Neural cell (in vitro differentiated cells): ENCODE data around the gene ADPRM. TPM values are rescaled to one million over a fixed set of nuclear protein-coding genes. Genes with fewer than 3 reads are reported as not detected.

Experiments
- H2AFZ ChIP-seq: fragments of 200-600, 300-800 bp; sonication (generic), shearing (Covaris generic); 2 replicates; pipeline ENCODE4 v1.6.0; 2014; ENCODE audit warnings: low read depth, mild to moderate bottlenecking, antibody characterized with exemption, low read length, moderate library complexity
- H3F3A ChIP-seq: fragments of 200-600 bp; shearing (Covaris generic); 2 replicates; pipeline ENCODE4 v1.6.1; 2016; ENCODE audit warnings: mild to moderate bottlenecking, moderate library complexity, mixed read lengths, antibody characterized with exemption, low read length; ENCODE audit not compliant: insufficient read depth, poor library complexity, severe bottlenecking
- H3K27ac ChIP-seq: fragments of 200-600, 300-800 bp; sonication (generic), shearing (Covaris generic); 2 replicates; pipeline ENCODE4 v1.5.1; 2014; ENCODE audit warnings: mild to moderate bottlenecking, low read length, moderate library complexity
- H3K27me3 ChIP-seq: fragments of 300-800, 200-600 bp; sonication (generic), shearing (Covaris generic); 2 replicates; pipeline ENCODE4 v1.6.0; 2014; ENCODE audit warnings: mild to moderate bottlenecking, low read depth, low read length, moderate library complexity; ENCODE audit not compliant: insufficient read depth
- H3K36me3 ChIP-seq: fragments of 300-800, 200-600 bp; sonication (generic), shearing (Covaris generic); 2 replicates; pipeline ENCODE4 v1.5.1; 2014; ENCODE audit warnings: mild to moderate bottlenecking, antibody characterized with exemption, low read length, moderate library complexity; ENCODE audit not compliant: insufficient read depth
- H3K4me2 ChIP-seq: fragments of 300-800, 200-600 bp; sonication (generic), shearing (Covaris generic); 2 replicates; pipeline ENCODE4 v1.6.0; 2014; ENCODE audit warnings: mild to moderate bottlenecking, low read length
- H3K4me3 ChIP-seq: fragments of 300-800, 200-600 bp; sonication (generic), shearing (Covaris generic); 2 replicates; pipeline ENCODE4 v1.5.1; 2014; ENCODE audit warnings: mild to moderate bottlenecking, low read length, moderate library complexity
- H3K79me2 ChIP-seq: fragments of 200-600 bp; shearing (Covaris generic); replicated peaks from 2 replicates; pipeline ENCODE4 v1.6.0; 2014; ENCODE audit warnings: mild to moderate bottlenecking, low read length, moderate library complexity; ENCODE audit not compliant: insufficient read depth
- H3K9ac ChIP-seq: fragments of 300-800, 200-600 bp; sonication (generic), shearing (Covaris generic); 2 replicates; pipeline ENCODE4 v1.6.1; 2016; ENCODE audit warnings: mild to moderate bottlenecking, low read length, mixed read lengths
- H3K9me2 ChIP-seq: fragments of 200-600 bp; shearing (Covaris generic); 2 replicates; pipeline ENCODE4 v1.6.1; 2016; ENCODE audit warnings: mild to moderate bottlenecking, low read length, mixed read lengths; ENCODE audit not compliant: insufficient read depth
- H3K9me3 ChIP-seq: fragments of 200-600, 300-800 bp; sonication (generic), shearing (Covaris generic); 2 replicates; pipeline ENCODE4 v1.6.1; 2016; ENCODE audit warnings: mild to moderate bottlenecking, mixed run types, low read length, moderate library complexity, mixed read lengths
- H4K20me1 ChIP-seq: fragments of 200-600 bp; shearing (Covaris generic); 2 replicates; pipeline ENCODE4 v1.6.1; 2016; ENCODE audit warnings: mild to moderate bottlenecking, mixed run types; ENCODE audit not compliant: insufficient read depth
- CTCF ChIP-seq: fragments of 450-650 bp; IDR thresholded peaks from 2 replicates; pipeline ENCODE4 v1.5.1; 2014; ENCODE audit warnings: antibody characterized with exemption, mild to moderate bottlenecking, moderate library complexity; ENCODE audit not compliant: poor library complexity, severe bottlenecking
- EP300 ChIP-seq: fragments of 450-650 bp; conservative IDR thresholded peaks from 2 replicates; pipeline ENCODE4 v1.6.1; 2014; ENCODE audit warnings: antibody characterized with exemption, mild to moderate bottlenecking, moderate library complexity; ENCODE audit not compliant: poor library complexity, severe bottlenecking
- EZH2 ChIP-seq: fragments of 200-600, 300-800 bp; shearing (Covaris generic), sonication (generic); IDR thresholded peaks from 2 replicates; pipeline ENCODE4 v1.6.1; 2014; ENCODE audit warnings: antibody characterized with exemption, low read length, borderline replicate concordance, mild to moderate bottlenecking; ENCODE audit not compliant: insufficient read depth, poor library complexity, severe bottlenecking
- MXI1 ChIP-seq: fragments of 450-650 bp; conservative IDR thresholded peaks from 2 replicates; pipeline ENCODE4 v1.6.1; 2014; ENCODE audit warnings: antibody characterized with exemption, mild to moderate bottlenecking; ENCODE audit not compliant: poor library complexity, severe bottlenecking
- POLR2AphosphoS5 ChIP-seq: IDR thresholded peaks from 2 replicates; pipeline ENCODE4 v1.6.1; 2012
- RAD21 ChIP-seq: fragments of 450-650 bp; conservative IDR thresholded peaks from 2 replicates; pipeline ENCODE4 v1.6.1; 2014; ENCODE audit warnings: antibody characterized with exemption, mild to moderate bottlenecking, moderate library complexity
- REST ChIP-seq: IDR thresholded peaks from 2 replicates; pipeline ENCODE4 v1.6.1; 2012; ENCODE audit warnings: borderline replicate concordance
- SMC3 ChIP-seq: fragments of 450-650 bp; conservative IDR thresholded peaks from 2 replicates; pipeline ENCODE4 v1.6.1; 2014; ENCODE audit warnings: antibody characterized with exemption, mild to moderate bottlenecking, moderate library complexity; ENCODE audit not compliant: poor library complexity
- TAF1 ChIP-seq: IDR thresholded peaks from 2 replicates; pipeline ENCODE4 v1.6.1; 2012; ENCODE audit warnings: low read depth
- polyA plus RNA-seq: library from polyadenylated mRNA; depleted of rRNA; stranded (reverse); fragments of >200 nt; gene quantifications from 2 replicates; pipeline ENCODE4 v1.2.3, GENCODE V29; 2014

ADPRM gene
- polyA plus RNA-seq, 1 donor from 2014 or later = 19.2 TPM

- Histone ChIP-seq H3K79me2 (no peaks in the 10 kb centered on the region), H3K9me2 (no peaks in the 10 kb centered on the region)
- TF ChIP-seq REST = no peak
- TF ChIP-seq RAD21 = no peak
- TF ChIP-seq EZH2 = no peak
- TF ChIP-seq POLR2AphosphoS5 = no peak
Observed at GRCh38 chr17:10742431-10742830, 45.0 kb downstream of the ADPRM start.

GRCh38 chr17:10743316-10744009, 46.1 kb downstream of the ADPRM start:
- no peaks in the 10 kb centered on the region for H3K9me2 ChIP-seq
- no peak overlapping the region for H3K27ac ChIP-seq
- no peak overlapping the region for H3K9ac ChIP-seq

More at GRCh38 chr17:10742431-10742830, 45.0 kb downstream of the ADPRM start:
- H4K20me1 ChIP-seq = no peaks in the 10 kb centered on the region
- no peak overlapping the region for H3K4me2 ChIP-seq
- H3K9ac ChIP-seq = no peak overlapping the region
- H3F3A ChIP-seq = no peaks in the 10 kb centered on the region
- no peak overlapping the region for H3K27ac ChIP-seq
- no peaks in the 10 kb centered on the region for H3K36me3 ChIP-seq
- no peaks in the 10 kb centered on the region for H3K9me3 ChIP-seq
- no peak overlapping the region for H3K4me3 ChIP-seq
- H2AFZ ChIP-seq = no peak overlapping the region
- H3K27me3 ChIP-seq = no peaks in the 10 kb centered on the region

More at GRCh38 chr17:10743316-10744009, 46.1 kb downstream of the ADPRM start:
- Histone ChIP-seq H3K27me3 (no peaks in the 10 kb centered on the region), H2AFZ (no peak overlapping the region), H3K4me2 (no peak overlapping the region), H3F3A (no peaks in the 10 kb centered on the region), H4K20me1 (no peaks in the 10 kb centered on the region), H3K9me3 (no peaks in the 10 kb centered on the region), H3K4me3 (no peak overlapping the region), H3K36me3 (no peaks in the 10 kb centered on the region), H3K79me2 (no peaks in the 10 kb centered on the region)
- TF ChIP-seq POLR2AphosphoS5 (no peak), TAF1 (no peak), MXI1 (no peak), SMC3 (no peak), RAD21 (no peak), EP300 (no peak), EZH2 (no peak), REST (no peak), CTCF (no peak)
